Islet precursor cell (in vitro differentiated cells): ENCODE measurements around the gene DSTN.

Source experiments
- DNase-seq: peaks from one replicate; pipeline ENCODE4 v3.0.0-alpha.2; 2018

The DSTN gene

DNA sequence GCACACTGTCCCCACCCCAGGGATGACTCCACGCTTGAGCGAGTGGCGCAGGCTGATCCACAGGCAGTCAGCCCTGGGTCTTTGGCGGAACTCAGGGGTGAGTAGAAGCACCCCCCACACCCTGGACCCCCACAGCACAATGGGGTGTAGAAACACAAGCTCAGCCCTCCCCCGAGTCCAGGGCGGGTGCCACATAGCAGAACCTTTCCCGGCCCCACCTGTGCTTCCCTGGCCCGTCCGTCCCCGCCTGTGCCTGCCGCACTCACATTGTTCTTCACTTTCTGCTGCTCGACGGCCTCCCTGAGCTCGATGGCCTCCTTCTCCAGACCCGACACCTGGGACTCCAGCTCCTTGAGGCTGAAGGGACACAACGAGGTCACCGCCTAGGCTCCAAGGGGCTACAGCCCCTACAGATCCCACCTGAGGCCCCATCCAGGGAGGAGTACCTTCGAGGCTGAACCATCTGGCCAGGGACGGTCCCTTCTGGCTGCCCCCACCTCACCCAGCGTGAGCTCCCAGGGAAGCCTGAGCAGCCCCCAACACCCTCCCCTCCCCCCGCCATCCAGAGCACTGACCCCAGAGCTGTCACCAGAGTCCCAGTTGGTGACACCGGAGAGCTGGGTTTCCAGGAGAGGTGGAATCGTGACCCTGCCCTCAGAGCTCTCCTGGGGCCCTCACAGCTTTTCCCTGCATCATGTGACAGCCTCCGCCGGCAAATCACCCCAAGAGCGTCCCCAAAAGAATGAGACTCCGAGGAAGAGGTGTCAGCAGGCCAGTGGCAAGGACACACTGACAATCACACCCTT is 55.6 kb downstream of the DSTN start:
- DNase-seq = no peak

DNA sequence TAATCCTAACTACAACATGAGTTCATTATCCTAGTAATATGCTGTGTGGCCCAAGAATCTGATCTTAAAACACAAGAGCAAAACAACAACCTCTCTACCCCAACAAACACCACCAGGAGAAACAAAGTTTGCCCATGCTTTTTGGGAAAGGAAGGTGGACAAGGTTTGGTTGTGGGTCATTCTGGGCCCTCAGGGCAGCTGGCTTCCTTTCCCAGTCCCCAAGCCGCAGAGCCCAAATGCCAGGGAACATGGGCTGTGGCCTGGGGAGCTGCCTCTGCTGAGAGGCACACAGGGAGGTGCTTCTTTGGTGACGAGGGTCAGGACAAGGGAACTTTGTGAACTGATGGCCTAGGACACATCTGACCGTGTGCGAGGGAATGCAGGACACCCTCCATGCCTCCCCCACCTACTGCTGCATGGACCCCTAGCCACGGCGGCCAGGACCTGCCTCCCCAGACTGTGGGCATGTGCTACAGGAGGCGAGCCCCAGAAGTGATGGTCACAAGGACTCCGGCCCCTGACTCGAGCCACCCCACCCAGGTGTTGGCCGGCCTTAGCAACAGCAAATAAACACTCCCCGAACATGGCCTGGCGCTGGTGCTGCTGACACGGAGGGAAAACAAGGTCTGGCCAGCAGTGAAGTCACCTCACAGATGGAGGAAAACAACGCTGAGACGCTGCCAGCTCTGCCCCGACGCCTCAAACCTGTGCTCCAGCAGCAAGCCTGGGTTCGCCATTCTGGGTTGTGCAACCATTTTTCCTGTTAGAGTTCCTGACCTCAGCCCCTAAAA is 56.5 kb downstream of the DSTN start:
- DNase-seq = no peak

DNA sequence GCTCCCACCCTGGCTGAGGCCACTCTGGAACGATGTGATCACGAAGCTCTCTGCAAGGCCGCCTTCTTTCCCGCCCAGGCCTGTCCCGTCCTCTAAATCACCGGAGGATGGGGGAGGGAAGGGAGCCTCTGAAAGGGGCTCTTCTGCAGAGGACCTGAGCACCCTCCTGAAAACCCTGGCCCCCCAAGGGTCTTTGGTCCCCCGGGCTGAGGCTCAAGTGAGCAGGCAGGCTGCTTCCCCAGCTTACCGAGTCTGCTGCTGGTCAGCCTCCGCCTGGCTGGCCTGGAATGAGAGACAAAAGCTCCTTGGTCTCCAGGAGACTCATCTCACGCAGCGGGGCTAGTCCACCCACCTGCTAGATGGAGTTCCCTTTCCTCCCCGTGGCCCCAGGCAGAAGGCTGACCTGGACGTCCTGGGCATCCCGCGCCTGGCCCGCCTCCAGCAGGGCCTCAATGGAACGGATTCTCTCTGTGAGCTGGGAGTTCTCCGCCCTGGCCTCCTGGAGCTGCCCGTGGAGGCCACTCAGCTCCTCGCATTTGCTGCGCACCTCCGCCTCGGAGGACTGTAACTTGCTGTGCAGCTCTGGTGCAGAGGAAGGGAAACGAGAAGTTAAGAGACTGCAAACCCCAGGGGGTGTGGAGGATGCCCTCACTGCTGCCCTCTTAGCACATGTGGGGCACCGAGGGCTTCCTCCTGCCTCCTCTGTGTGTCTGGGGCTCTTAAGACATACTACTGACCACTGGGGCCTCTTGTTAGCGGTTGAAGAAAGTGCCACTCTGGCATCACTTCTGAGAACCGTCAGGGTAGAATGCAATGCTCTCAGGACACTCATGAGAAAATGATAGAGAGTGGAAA is 57.5 kb downstream of the DSTN start:
- no peak for DNase-seq

- no peak for DNase-seq
These were observed 58.4 kb downstream of the DSTN start for GRCh38 chr20:17628101-17628841.

DNA sequence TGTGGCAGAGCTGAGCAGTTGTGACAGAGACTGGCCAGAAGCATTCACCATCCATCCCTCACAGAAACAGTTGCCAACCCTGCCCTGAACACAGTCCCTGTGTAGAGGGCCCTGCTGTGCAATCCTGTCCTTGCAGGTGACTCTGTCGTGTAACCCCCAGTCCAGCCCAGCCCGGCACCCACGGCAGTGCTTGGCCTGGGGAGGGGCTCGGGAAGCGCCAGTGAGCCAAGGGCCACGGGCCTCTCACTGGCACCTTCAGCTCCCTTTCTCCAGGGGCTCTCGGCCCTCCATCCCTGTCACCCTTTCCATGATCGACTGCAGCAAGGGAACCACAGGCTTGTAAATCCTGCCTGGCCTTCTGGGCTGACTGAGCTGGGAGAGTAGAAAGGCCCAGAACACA is 59.1 kb downstream of the DSTN start:
- DNase-seq = no peak

DNA sequence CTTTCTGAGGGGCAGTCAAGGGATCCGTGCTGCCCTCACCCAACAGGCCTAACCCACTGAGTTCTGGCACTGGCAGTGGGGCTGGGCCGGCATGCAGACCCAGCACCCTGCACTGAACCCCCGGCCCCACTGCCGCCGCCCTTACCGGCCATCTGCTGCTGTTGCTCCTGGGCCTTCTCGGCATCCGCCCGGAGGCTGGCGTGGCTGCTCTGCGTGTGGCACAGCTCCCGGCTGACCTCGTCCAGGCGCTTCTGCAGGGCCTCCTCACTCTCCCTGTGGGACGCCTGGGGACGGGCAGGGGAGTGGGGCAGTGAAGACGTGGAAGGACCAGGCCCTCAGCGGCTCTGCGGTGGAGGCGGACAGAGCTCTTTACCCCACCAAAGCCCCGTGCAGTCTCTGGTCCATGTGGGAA is 59.8 kb downstream of the DSTN start:
- DNase-seq = no peak

- DNase-seq = no peak
These were observed 60.4 kb downstream of the DSTN start for GRCh38 chr20:17630151-17630805.

DNA sequence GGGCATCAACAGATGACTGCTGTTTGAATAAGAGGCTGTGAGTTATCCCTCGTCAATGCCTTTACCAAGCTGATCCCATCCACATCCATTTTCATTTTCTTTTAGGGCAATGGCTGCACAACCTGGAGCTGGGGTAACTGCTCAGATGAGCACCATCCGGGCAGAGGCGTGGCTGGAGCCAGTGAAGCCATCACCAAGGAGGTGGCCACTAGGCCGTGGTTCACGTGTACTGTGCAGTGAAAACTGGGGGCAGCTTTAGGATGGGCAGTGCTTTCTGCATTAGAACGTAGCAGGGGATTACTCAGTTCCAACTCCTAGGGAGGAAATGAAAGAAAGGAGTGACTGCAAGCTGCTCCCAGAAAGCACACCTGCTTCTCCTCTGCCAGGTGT is 60.9 kb downstream of the DSTN start:
- DNase-seq = no peak

DNA sequence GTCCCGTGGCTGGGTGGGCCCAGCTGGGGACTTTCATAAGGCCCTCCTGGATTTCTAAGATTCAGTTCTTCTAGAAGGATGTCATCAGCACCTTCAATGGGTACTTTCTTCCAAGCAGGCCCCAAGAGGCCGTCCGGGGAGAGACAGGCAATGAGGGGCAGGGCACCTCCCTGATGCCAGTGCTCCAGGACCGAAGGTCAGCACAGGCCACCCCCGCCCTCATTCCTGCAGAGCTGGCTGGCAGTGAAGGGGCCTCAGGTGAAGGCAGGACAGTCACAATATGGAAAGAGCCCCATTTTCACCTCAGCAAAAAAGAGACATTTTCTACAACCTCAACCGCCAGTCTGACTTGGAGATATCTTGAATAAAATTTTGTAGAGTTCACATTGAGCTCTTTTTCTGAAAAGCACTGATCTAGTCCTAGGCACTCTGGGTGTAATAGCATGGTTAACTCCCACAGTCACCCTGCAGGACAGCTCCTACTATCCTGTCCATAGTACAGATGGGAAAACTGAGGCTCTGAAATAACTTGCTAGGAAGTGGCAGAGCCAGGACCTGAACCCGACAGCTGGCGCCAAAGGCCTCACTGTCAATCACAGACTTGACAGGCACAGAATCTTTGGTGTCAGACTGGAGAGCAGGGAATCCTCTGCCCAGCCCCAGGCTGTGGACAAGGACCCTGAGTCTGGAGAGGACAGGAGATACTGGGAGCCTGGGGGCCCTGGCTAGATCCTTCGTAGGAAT is 61.9 kb downstream of the DSTN start:
- DNase-seq = no peak

DNA sequence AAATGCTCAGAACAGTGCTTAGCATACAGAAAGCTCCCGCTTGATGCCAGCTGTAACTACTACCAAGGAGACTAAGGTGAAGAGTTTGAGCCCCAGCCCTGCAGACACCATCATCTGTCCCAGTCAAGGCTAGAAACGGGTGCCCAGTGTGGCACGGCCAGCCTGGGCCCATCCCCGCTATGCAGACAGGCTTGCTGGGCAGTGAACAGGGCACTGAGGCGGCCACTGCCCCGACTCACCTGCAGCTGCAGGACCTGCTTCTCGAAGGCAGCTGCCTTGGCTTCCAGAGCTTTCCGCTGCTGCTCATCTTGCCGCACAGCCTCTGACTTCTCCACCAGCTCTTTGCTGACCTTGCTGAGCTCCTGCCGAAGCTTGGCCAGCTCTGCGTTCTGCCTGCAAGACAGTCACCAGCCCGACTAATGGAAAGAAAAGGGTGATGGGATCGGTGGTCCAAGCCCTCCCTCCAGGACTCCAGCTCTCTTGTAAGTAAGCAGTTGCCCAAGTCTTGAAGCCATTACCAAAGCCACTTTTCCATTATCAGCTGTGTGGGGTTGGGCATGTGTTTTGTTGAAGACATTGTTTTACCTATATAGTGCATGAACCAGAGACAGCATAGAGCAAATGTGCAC is 63.5 kb downstream of the DSTN start:
- DNase-seq = no peak

GRCh38 chr20:17633850-17634500 is 64.1 kb downstream of the DSTN start:
- DNase-seq = no peak

DNA sequence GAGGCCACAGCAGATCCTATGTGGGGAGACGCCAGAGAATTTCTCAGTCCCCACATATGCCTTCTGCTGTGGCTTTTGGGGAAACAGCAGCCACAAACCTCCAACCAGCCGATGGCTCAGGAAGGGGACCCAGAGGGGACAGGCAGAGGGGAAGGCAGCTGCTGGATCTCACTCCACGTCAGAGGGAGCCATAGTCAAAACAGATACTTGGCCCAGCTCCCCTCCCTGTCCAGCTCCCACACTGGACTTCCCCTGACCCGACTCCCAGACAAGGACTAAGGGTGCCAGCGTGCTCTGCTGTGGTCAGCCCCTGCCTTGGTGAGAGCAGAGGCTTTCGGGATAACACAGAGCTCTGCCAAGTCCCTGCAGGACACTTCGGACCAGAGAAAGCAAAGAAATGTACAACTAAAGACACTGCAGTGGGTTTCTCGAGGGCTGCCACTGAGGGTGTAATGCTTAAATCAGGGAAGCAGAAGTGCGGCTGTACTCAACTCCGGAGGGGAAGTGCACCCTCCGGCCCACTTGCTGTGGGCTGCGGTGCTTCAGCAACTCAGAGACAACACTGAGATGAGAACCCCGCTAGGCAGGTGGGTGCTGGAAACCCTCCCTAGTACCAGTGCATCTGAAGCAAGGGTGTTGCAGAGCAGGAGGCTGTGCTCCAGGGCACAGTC is 64.9 kb downstream of the DSTN start:
- DNase-seq = no peak

DNA sequence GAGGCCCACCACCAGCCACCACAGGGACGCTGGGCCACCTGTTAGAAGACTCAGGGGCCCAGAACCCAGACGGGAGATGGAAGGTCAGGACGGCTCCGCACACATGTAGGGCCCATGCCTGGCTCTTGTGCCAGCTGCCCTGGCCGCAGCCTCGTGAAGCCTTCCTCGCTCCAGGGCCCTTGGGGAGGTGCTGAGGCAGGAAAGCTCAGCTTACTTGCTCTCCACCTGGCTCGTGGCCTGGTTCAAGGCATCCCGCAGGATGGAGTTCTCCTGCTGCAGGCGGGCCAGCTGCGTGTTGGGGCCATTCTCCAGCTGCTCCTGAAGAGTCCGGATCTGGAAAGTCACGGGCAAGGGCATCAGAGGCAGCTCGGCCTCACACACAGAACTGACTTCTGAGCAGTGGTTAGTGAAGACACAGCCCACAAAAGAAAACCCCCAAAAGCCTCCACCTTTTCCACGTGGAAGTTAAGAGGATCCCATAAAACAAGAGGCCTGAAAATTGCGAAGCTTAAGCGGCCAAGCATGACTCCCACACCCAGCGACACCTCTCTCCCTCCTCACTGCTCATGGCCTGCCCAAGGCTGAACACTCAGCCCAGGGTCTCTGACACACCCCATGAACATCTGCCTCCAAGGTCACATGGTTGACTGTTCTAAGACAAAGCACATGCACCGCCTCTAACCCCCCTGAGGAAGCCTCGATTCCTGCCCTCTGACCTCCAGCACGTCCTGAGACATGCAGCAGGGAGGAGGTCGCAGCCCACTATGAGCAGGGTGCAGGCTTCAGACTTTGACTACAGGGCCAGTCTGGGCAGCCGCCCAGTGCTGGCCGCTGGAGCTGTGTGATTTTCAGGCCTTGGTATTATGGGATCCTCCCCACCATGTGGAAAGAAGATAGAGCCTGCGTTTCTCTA is 65.7 kb downstream of the DSTN start:
- DNase-seq = no peak

GRCh38 chr20:17636523-17637412 is 66.9 kb downstream of the DSTN start:
- peak; percentile 84 for DNase-seq

- no peak for DNase-seq
These were observed 67.5 kb downstream of the DSTN start for GRCh38 chr20:17637413-17637780.

DNA sequence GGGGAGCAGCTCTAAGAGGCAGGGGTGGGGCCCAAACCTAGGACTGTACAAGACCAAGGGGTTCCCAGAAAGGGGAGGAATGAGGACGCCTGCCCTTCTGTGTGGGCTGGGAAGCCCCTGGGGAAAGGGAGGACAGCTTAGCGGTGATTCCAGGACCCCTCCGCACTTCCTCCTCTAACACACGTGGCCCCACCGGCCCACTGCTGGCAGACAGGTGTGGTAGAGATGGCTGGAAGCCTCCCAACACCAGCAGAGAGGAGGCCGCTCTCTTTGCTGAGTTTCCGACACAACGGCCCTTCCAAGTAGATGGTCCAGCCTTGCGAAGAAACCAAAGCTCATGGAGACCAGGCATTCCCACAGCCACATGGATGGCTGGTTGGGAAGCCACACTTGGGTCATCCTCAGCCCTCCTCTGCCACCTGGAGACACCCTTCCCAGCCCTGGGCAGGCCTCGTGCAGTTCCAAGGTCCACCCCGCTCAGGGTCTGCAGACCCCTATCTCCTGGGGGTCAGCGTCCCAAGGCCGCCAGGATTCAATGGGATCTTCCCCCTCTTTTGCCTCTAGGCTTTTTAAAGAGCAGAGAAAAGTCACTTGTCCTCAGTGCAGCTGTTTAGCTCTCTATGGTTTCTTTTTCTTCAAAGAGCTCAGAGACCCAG is 68.2 kb downstream of the DSTN start:
- no peak for DNase-seq

- no peak for DNase-seq
These were observed 69.0 kb downstream of the DSTN start for GRCh38 chr20:17638835-17639407.
